IPS-18a (cell line): Measurements from ENCODE around the gene DNMT3A.
A peak's percentile ranks its signal among the peaks of the same experiment; 100 is the strongest.
"Not testable (repeated sequence)": the region's sequence is repeated elsewhere in the genome, so short reads cannot be mapped to it uniquely, and the experiment has no call there.

Experiments used
- H3K27ac ChIP-seq: one replicate; pipeline ENCODE4 v1.5.1; 2013; ENCODE audit warnings: low read length
- H3K27me3 ChIP-seq: one replicate; pipeline ENCODE4 v1.6.1; 2013; ENCODE audit warnings: mild to moderate bottlenecking, low read length; ENCODE audit not compliant: control insufficient read depth, insufficient read depth
- H3K36me3 ChIP-seq: one replicate; pipeline ENCODE4 v1.6.1; 2013; ENCODE audit warnings: low read depth, low read length; ENCODE audit not compliant: control insufficient read depth
- H3K4me1 ChIP-seq: one replicate; pipeline ENCODE4 v1.6.1; 2013; ENCODE audit warnings: low read depth, low read length; ENCODE audit not compliant: control insufficient read depth
- H3K4me3 ChIP-seq: one replicate; pipeline ENCODE4 v1.5.1; 2013; ENCODE audit warnings: low read length
- H3K9ac ChIP-seq: one replicate; pipeline ENCODE4 v1.6.1; 2013; ENCODE audit warnings: mild to moderate bottlenecking, low read length, moderate library complexity
- H3K9me3 ChIP-seq: one replicate; pipeline ENCODE4 v1.6.1; 2013; ENCODE audit warnings: low read depth, low read length; ENCODE audit not compliant: control insufficient read depth

The DNMT3A gene

DNA sequence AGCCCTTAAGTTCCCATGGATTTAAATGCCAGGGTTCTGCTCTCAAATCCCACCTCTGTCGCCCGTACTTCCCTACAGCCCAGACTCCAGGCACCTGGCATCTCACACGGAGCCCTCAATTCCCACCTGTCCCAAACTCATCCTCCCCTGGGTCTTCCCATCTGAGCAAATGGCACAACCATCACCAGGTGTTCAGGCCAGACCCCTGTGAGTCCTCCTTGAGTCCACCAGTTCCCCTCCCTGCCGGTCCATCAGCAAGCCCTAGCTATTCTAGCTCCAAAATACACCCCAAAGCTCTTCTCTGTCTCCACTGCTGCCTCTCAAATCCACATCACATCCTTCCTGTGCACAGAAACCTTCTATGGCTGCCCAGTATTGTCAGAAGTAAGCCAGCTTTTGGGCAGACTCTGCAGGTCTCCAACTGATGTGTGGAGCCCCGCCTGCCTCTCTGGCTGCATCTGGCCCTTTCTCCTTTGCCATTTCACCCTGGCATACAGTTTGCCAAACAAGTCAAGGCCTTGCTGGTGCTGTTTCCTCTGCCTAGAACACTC is 67.7 kb downstream of the DNMT3A start:
- no peak overlapping the region for H3K4me3 ChIP-seq
- H3K4me1 ChIP-seq = peaks cover 29% of the 10 kb centered on the region
- no peak overlapping the region for H3K9ac ChIP-seq
- no peaks in the 10 kb centered on the region for H3K36me3 ChIP-seq
- no peaks in the 10 kb centered on the region for H3K27me3 ChIP-seq
- no peak overlapping the region for H3K27ac ChIP-seq
- no peaks in the 10 kb centered on the region for H3K9me3 ChIP-seq

DNA sequence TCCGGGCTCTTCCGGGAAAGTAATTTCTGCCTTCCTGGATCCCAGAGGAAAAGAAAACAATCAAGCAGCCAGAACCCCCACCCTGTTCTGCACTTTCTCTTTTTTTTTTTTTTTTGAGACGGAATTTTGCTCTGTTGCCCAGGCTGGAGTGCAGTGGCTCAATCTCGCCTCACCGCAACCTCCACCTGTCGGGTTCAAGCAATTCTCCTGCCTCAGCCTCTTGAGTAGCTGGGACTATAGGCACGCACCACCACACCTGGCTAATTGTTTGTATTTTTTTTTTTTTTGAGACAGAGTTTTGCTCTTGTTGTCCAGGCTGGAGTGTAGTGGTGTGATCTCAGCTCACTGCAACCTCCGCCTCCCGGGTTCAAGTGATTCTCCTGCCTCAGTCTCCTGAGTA is 69.0 kb downstream of the DNMT3A start:
- H3K9me3 ChIP-seq, H3K27me3 ChIP-seq, H3K27ac ChIP-seq, H3K9ac ChIP-seq, H3K4me3 ChIP-seq, H3K36me3 ChIP-seq: not testable (repeated sequence)
- H3K4me1 ChIP-seq = peaks cover 21% of the 10 kb centered on the region

DNA sequence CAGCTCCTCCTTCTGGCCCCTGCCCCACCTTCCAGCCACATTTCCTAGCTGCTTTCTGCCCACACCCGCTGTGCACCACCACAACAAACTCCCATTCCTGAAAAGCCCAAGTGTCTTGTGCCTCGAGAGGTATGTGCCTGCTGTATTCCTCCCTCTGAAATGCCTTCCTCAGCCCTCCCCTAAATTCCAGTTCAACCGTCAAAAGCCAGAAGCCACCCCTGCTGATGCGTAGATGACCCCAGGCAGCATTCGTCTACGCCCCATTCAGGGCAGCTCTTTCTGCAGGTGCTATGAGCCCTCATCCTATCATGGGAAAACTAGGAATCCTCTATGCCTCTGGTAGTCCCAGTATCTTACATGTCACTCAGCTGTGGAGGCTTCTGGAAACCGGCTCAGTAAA is 71.7 kb downstream of the DNMT3A start:
- no peak overlapping the region for H3K9ac ChIP-seq
- peaks cover 12% of the 10 kb centered on the region for H3K4me1 ChIP-seq
- no peaks in the 10 kb centered on the region for H3K36me3 ChIP-seq
- H3K9me3 ChIP-seq = no peaks in the 10 kb centered on the region
- no peak overlapping the region for H3K27ac ChIP-seq
- no peak overlapping the region for H3K4me3 ChIP-seq
- no peaks in the 10 kb centered on the region for H3K27me3 ChIP-seq

DNA sequence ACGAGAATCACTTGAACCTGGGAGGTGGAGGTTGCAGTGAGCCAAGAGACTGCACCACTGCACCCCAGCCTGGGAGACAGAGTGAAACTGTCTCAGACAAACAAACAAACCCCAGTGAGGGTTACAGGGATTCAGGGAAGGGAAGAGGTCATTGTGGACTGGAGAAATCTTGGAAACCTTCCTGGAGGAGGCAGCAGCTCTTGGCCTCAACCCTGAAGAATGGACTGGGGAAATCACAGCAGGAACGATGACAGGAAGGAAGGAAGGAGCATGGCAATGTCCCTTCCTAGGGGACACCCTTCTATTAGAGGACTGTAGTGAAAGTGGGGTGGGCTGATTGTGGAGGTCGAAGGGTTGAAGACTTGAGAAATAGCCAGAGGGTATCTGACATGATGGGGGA is 72.5 kb downstream of the DNMT3A start:
- H3K36me3 ChIP-seq = no peaks in the 10 kb centered on the region

DNA sequence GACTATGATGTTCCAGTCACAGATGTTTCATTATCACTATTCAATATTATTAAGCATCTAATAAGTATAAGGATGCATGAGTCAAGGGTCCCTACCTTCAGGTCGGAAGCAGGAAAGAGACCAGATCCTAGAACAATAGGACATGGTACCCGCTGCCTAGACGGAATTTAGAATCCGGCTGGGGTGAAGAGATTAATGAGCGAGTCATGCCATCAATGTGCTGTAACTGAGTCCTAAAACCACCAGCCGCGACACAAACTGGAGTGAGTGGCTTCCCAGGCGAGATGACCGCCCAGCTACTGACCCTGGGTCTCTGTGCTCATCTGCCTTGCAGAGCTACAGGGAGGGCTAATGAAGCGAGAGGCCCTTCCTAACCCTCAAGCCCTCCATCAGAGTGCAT is 73.6 kb downstream of the DNMT3A start:
- no peak overlapping the region for H3K27ac ChIP-seq
- no peaks in the 10 kb centered on the region for H3K36me3 ChIP-seq
- peaks cover 24% of the 10 kb centered on the region for H3K4me1 ChIP-seq
- H3K4me3 ChIP-seq = no peak overlapping the region
- no peaks in the 10 kb centered on the region for H3K9me3 ChIP-seq
- H3K27me3 ChIP-seq = no peaks in the 10 kb centered on the region
- H3K9ac ChIP-seq = no peak overlapping the region

More for the DNA sequence above, 72.5 kb downstream of the DNMT3A start:
- Histone ChIP-seq H3K9ac (no peak overlapping the region), H3K4me3 (no peak overlapping the region), H3K9me3 (no peaks in the 10 kb centered on the region), H3K27me3 (no peaks in the 10 kb centered on the region), H3K4me1 (peaks cover 17% of the 10 kb centered on the region), H3K27ac (no peak overlapping the region)

DNA sequence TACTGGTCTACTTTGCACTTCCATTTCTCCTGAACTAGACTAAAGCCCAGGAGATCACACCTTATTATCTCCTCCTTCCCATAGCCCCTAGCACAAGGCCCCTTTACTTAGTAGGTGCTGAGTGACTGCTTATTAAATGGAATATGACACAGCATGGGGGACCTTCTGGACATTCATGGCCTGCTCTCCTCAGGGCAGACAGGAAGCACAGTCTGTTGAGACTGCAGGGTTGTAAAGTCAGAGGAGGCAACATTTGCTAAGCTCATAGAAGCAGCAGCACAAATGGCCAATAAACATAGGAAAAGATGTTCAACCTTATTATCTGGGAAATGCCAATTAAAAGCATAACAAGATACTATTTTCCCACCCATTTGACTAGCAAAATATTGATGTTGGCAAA is 75.3 kb downstream of the DNMT3A start:
- Histone ChIP-seq H3K27ac (no peak overlapping the region), H3K9me3 (no peaks in the 10 kb centered on the region), H3K9ac (no peak overlapping the region), H3K4me3 (no peak overlapping the region), H3K4me1 (peaks cover 26% of the 10 kb centered on the region), H3K27me3 (no peaks in the 10 kb centered on the region), H3K36me3 (no peaks in the 10 kb centered on the region)

DNA sequence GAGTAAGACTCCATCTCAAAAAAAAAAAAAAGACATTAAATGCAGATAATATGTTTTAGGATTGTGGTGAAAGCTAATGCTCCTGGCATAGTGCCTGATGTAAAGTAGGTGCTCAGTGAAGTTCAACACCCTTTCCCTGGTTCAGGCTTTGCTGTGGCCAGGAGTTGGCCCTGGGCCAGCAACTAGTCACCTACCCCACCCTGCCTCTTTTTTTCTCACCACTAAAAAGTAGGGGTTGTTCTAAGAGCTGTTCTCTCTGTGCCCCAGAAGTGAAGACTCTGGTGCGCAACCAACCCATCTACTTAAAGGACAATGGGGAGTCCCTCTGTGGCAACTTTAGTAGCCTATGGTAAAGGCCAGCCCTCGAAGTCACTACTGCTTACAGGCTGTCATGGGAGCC is 75.9 kb downstream of the DNMT3A start:
- no peaks in the 10 kb centered on the region for H3K27me3 ChIP-seq
- no peaks in the 10 kb centered on the region for H3K36me3 ChIP-seq
- peaks cover 26% of the 10 kb centered on the region for H3K4me1 ChIP-seq
- H3K27ac ChIP-seq = no peak overlapping the region
- H3K4me3 ChIP-seq = no peak overlapping the region
- H3K9me3 ChIP-seq = no peaks in the 10 kb centered on the region
- no peak overlapping the region for H3K9ac ChIP-seq

DNA sequence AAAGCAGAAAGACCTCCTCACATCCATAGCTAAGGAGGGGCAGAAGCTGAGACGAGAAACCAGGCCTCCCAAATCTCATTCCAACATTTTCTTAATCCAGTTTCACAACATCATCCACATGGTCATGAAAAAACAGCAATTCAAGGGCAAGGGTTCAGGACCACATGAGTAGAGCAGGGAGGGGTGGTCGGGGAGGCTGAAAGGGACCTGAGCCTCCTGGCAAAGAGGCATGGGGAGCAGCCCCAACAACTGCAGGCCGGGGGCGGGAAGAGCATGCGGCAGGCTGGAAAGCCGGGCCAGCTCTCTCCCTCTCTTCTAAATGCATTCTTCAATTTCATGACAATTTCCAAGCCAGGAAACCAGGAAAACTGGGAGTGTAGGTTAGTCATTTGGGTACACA is 76.7 kb downstream of the DNMT3A start:
- Histone ChIP-seq H3K27me3 (no peaks in the 10 kb centered on the region), H3K4me1 (peaks cover 29% of the 10 kb centered on the region), H3K4me3 (no peak overlapping the region), H3K9me3 (no peaks in the 10 kb centered on the region), H3K27ac (no peak overlapping the region), H3K36me3 (no peaks in the 10 kb centered on the region), H3K9ac (no peak overlapping the region)

DNA sequence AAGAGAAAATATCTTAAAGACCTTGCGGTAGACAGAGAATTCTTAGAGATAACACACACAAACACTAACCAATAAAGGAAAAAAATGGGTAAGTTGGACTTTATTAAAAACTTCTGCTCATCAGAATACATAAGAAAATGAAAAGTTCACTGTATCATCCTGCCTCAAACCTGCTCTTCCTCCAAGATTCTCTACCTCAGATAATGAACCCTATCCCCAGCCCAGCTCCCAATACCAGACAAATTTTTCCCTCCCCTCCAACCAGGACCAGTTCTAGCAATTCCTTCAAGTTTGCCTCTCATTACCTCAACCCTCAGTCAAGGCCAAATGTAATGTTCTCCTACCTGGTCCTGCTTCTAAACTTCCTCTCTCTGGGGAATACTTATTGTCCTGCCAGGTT is 79.4 kb downstream of the DNMT3A start:
- Histone ChIP-seq H3K27me3 (no peaks in the 10 kb centered on the region), H3K4me1 (peaks cover 48% of the 10 kb centered on the region), H3K36me3 (no peaks in the 10 kb centered on the region), H3K9me3 (no peaks in the 10 kb centered on the region), H3K27ac (no peak overlapping the region), H3K4me3 (no peak overlapping the region), H3K9ac (no peak overlapping the region)

DNA sequence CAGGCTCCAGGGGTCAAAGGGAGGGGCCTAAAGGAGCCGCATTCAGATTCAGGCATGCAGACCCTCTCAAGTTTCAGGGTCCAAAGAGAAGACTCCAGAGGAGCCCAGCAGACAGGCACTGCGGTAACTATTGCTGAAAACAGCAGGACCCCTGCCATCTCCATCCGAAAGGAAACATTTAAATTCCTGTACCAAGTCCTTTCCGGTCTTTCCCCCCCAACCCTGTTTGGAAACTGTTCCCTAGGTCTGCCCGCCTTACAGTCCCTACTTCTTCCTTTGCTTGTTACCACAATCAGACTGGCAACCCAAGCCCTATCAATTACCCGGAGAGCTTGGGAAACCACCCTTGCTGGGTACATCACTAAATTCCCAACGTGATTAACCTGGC is 82.0 kb downstream of the DNMT3A start:
- Histone ChIP-seq H3K4me1 (peaks cover 51% of the 10 kb centered on the region), H3K27ac (peak overlapping the region; percentile 59), H3K27me3 (no peaks in the 10 kb centered on the region), H3K9me3 (no peaks in the 10 kb centered on the region), H3K4me3 (peak overlapping the region; percentile 39), H3K36me3 (no peaks in the 10 kb centered on the region), H3K9ac (peak overlapping the region; percentile 5)

DNA sequence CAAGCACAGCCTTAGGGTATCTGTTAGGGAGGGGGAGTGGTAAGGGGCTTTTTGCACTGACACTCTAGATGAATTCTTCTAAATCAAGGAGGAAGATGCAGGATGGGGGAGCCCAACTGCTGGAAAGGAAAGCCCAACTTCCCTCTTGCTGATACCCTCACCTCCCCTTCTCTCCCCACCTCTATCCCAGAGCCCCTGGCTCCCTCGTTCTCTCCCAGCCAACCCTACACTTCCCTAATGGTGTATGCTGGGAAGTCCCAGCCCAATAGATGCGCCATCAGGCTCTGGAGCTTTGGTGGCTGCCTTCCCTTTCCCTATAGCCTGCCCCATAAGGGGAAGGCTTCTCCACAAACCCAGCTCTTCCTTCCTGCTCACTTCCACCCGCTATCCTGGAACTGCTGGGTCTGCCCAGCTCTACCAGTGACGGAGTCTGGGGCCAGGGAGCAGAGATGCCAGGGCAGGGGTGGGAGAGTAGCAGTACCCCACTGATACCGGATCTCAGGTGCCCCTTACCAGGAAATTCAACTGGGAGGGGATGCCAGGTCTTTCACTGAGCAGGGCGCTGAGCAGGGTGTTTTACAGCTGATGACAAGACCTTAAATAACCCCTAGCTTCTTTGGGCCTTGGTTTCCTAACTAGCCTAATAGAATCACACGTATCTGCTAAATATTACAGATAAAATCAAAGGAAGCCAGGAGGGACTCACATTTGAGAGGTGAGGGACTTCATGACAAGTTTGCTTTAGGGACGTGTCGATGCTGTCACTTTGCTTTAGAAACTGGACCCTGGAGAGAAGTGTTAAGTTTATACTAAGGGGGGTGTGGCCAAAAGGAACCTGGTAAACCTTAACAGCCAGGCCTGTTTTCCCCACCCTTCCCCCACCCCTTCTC is 82.6 kb downstream of the DNMT3A start:
- H3K4me1 ChIP-seq = peaks cover 50% of the 10 kb centered on the region
- H3K9me3 ChIP-seq = no peaks in the 10 kb centered on the region
- no peaks in the 10 kb centered on the region for H3K27me3 ChIP-seq
- H3K27ac ChIP-seq = peak overlapping the region; percentile 18
- H3K9ac ChIP-seq = no peak overlapping the region
- H3K4me3 ChIP-seq = peak overlapping the region; percentile 39
- H3K36me3 ChIP-seq = no peaks in the 10 kb centered on the region
